ENCODE results near the gene TSPO. TPM values are rescaled to one million over a fixed set of nuclear protein-coding genes. Genes with fewer than 3 reads are reported as not detected.

TSPO gene
- polyA plus RNA-seq, 5 donors, result 23.3 to 78.6 (median 39.8) TPM

DNA sequence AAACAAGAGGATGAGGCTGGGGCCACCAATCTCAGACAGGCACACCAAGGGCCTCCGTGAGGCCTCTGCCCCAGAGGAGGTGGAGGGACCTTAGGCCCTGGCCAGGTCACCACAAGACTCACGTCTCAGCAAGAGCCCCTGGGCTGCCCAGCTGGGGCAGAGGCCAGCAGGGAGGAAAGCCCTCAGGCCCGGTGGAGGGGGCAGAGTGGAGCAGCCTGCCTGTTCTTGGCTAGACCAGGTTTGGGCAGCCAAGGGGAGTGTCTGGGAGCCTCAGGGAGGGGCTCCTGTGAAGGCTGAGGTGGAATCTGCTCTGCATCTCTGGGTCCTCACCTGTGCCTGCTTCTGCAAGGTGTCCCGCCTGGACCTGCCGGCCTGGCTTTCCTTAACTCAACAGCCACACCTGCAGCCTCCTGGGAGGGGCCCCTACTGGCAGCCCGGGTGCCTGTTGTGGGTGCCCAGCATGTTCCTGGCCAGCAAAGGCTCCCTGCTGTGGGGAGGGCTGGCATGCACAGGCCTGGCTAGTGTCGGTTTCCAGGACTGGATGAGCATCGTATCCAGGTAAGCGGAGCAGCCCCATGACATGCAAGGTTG, 23.7 kb downstream of the TSPO start:
- DNase-seq, result no peak

DNA sequence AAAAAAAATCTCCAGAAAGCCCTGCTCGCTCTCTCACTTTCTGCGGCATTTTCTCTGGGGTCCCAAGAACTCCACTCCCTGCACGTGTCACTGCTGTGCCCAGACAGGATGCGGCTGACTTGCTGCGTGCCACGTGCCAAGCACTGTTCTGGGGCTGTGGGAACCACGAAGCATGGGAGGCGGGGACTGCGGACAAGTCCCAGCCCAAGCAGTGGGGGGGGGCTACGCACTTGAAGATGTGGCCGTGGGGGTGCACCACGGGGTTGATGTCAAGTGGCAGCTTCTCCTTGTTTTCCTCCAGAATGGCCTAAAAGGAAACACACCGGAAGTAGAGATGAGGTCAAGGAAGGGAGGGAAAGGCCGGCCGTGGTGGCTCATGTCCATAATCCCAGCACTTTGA, 24.7 kb downstream of the TSPO start:
- no peak for DNase-seq

DNA sequence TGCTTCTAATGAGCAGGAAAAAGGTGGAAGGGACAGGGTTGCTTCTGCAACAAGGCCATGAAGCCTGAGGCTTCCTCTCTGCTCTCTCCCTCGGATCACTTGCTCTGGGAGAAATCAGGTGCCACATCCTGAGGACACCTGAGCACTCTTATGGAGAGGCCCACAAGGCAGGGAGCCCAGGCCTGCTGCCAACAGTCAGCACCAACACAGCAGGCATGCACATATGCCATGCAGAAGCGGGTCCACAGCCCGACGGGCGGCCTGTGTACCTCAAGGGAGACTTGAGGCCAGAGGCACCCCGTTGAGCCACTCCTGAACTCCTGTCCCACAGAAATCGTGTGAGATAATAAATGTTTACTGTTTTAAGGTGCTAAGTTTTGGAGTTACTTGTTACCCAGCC, 26.1 kb downstream of the TSPO start:
- no peak for DNase-seq

DNA sequence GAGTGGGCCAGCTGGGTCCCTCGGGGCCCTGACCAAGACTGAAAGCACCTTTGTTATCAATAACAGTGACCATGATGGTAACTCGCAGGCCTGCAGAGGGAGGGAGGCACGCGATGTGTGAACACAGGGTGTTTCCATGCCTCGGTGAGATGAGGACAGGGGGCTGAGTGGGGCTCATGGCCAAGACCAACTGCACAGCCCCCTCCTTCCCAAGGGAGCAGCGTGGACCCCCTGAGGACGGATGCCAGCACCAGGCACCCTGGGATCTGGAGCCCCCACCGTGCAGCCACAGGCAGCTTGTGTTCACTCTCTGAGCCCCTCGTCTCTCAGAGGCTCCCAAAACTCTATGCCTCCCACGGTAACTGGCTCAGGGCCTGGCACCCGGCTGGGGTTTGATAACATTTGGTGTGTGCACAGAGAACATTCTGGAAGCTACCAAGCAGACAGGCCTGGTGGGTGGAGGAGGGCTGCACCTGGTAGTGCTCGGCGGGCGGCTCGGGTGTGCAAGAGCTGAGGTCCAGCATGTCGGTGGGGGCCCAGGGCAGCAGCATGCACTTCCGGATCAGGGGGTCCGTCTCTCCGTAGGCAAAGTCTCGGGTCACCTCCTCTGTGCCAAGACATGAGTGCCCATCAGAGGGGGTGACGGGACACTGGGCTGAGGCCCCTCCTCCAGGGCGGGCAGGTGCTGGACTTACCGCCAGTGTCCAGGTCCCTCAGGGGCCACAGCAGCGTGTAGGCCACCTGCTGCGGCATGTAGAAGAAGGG, 28.0 kb downstream of the TSPO start:
- DNase-seq, result no peak

DNA sequence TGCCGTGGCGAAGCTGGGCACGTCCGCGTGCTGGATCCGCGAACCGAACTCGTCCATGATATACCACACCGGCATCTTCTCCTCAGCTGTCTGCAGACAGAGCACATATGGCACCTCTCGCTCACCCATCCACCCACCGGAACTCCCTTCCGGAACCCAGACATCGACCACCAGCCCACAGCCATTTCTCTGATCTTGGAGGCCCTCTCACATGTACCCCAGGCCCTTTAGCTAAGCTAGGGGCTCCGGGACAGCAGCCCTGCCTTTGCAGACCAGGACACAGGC, 28.5 kb downstream of the TSPO start:
- DNase-seq, result no peak

DNA sequence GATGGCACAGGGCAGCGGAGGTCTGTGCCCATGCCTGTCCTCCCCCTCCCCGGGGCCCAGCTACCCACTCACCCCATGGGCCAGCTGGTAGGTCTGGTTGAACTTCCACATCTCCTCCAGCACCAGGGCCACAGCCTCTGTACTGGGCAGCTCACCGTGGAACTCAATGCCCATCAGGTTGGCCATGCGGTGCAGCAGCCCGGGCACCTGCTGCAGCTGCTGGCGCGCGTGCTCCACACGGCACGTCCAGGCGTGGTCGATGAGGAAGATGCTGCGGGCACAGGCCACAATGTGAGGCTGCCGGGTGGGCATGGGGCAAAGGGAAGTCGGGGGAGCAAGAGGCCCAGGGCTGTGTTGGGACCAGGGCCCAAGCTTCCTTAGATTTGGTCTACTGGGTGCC, 29.3 kb downstream of the TSPO start:
- DNase-seq, result no peak

DNA sequence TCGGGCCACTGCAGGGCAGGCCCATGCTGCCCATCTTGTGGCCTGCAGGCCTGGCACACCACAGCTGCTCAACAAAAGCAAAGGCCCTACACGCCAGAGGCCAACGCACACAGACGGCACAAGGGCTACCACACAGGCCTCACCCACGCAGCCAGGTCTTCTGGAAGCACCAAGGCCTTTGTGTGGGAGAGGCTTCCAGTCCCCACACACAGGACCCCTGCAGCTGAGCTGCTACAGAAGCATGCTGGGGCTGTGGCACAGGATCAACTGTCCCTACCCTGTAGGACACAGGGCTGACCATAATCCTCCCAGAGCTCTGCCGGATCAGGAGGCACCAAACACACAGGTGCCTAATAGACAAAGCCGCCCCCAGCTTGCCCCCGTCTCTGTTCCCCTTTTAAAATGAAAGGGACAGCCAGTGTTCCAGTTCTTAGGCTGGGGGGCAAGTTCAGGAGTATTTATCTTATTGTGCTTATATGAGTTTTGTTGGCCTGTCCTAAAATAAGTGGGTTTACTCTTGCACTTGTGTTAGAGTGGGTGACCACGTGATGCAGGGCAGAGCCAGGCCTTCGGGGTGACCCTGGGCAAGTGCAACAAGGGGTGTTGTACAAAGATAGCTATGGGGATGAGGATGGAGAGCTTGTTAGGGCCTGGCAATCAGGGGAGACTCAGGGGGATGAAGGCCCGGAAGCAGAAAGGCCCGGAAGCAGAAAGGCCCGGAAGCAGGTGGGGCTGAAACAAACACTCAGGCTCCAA, 30.1 kb downstream of the TSPO start:
- no peak for DNase-seq

DNA sequence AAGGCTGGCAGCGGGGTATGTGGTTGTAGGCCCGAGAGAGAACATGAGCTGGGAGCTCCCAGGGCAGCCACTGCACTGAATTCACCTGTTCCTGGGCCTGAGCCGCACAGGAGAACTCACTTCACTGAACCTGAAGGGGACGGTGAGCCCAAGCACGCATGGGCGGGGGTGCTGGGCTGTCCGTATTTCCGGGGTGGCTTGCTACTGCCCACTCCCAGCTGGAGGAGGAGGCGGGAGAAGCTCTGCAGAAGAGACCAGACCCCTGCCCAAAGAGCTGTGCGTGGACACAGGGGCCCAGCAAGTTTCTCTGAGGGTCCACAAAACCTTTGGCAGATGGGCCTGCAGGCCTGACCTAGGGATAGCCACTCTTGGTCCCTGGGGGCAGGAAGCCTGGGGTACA, 30.8 kb downstream of the TSPO start:
- DNase-seq, result no peak

DNA sequence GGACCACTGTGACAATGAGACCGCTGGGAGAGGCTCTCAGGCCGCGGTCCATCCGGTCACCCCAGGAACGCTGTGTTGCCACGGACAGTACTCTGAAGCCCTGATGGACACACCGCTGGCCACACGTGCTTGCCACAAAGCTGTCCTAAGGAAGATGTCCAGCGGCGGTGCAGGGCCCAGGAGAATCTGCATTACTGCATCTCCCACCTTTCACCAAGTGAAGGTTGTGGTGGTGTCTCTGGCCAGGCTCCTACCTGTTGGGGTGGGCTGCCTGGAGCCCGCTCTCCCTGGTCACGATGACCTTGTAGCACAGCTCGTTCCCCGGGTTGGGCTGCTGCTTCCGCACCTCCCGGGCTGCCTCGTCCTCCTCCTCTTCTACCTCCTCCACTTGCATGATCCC, 31.4 kb downstream of the TSPO start:
- no peak for DNase-seq

DNA sequence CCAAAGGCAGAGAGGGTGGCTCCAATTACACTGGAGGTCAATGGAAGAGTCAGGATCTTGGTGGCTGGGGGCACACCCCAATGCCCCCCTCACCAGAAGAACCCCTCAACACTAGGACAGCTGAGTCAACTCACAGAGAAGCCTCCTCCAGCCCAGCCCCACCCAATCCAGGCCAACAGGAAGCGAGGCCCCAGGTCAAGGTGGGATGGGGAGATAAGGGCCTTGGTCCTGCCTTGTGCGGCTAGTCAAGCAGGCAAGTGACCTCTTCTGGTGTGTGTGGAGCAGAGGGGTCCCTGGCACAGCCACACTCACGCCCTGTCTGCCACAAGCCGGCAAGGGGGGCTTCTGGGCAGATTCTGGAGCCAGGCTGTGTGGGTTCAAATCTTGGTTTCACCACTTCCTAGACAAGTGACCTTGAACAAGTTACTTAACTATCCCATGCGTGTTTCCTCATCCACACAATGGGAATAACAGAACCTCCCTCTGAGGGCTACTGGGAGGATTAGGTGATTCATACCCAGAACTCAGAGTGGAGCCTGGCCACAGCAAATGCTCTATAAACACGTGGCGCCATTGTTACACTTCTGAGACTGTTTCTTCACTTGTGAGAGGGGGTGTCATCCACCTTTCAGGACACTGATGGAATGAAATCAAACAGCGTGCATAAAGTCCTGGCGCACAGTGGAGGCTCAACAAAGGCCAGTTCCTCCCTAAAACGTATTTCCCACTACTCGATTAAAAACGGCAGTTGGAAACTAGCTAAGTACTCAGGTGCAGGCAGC, 32.3 kb downstream of the TSPO start:
- no peak for DNase-seq

DNA sequence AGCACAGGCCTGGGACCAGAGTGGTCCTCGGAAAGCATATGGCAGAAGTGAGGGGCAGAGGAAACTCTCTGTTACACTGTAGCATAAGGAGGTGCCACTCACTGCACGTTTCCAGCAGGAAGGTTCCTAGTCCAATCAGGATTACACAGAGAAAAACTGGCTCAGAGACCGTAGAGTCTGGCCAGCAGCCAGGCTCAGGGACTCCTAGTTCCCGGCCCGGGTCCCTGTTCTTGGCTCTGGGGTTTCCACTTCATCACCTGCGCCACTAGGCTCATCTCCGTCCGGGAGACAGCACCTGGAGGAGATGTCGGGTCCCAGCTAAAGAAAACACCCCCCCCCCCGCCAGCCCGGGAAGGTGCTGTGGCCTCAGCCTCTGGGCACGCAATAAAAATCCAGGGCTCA, 34.5 kb downstream of the TSPO start:
- peak in 1 of 2 donors; percentile 33 for DNase-seq

DNA sequence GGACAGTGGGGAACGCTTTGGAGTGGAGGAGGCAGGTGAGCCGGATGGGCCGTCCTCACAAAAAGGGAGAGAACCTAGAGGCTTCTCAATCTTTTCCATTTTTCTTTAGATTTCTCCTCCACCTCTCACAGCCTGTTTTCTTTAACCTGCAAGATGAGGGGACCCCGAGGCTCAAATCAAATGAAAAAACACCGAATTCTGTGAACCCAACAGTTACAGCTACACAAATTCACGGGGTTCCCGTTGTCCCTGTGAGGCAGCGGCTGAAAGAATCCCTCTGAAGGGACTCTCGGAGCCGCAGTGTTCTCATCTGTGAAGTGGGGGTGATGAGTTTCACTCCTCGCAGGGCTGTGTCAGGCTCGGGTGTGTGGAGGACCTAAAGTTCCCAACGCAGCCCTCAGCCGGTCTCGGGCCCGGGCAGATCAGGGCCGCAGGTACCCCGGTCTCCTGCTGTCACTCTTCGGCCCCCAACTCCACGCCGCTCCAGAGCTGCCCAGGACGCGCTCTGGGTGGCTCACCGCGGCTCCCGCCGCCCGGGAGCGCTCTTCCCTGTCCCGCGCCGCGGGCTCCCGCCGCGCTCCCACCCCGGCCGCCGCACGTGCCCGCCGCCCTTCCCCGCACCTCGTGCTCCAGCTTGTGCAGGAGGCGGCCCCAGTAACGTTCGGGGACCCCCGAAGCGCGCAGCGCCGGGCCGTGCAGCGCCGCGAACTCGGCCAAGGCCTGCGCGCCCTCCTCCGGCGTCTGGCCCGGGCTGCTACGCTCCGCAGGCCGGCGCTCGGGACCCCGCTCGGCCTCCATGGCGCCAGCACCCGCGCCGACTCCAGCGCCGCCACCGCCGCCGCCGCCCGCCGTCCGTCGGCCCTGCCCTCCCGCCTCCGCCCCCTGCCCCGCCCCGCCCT, 35.2 kb downstream of the TSPO start, which contains the start of gene TTLL12:
TTLL12 (minus strand) TSS at position 863 of the 899 bp plus-strand sequence; CDS start at position 798, 65 bp downstream.
- DNase-seq, result peak; percentile 45 to 52

DNA sequence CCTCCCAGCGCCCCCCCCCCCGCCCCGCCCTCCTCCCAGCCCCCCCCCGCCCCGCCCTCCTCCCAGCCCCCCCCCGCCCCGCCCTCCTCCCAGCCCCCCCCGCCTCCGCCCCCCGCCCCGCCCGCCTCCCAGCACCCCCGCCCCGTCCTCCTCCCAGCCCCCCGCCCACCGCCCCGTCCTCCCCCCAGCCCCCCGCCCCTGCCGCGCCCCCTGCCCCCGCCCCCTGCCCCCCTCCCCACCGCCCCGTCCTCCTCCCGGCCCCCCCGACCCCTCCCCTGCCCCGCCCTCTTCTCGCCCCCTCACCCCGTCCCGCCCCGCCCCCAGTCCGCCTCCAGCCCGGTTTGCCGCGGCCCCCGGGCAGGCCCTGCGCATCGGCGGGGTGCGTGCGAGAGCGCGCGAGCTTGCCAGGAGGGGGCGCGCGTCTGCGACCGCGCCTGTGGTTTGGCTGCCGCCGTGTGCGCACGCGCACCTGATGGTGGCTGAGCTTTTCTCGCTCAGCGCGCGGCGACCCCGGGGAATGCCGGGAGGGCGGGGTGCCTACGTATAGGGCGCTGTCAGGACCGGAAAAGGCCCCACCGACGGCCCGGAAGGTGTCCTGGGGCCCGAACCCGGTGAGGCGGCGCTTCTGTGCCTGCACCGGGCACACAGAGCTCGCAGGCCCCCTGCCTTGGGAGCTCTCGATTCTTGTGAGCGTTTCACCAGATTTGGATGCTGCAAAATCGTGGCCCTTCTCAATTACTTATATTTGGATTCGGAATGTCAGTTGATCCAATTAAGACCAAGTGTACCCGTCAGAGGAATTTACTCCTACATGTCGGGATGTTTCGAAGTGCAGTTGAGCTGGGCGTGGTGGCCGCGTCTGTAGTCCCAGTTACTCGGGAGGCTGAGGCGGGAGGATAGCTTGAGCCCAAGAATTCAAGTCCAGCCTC, 36.1 kb downstream of the TSPO start:
- peak; percentile 97 to 98 for DNase-seq

DNA sequence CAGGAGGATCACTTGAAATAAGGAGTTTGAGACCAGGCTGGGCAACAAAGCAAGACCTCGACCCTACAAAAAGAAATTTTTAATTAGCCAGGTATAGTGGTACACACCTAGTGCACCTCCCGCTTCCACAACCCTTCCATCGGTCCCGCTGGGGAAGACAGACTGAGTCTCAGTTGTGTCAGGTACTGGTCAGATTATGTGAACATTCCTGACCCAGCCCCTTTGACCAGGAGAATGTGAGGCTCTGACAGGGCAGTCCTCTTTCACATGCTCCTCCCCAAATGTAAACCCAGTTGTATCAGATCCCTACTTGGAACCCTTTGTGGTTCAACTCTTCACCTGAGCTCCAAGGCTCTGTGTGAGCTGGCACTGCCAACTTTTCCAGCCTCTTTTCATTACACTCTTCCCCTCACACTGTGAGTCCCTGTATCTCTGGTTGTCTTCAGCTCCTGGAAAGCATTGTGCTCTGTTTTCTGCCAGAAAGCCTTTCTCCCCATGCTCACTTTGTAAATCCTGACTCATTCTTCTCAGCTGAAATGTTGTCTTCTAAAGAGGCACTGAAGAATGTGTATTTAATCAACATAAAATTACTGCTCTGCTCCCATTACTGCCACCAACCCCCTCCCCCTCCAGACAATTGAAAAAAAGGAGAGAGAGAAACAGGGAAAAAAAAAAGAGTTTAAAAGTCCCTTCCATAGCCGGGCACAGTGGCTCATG, 37.6 kb downstream of the TSPO start:
- no peak for DNase-seq

DNA sequence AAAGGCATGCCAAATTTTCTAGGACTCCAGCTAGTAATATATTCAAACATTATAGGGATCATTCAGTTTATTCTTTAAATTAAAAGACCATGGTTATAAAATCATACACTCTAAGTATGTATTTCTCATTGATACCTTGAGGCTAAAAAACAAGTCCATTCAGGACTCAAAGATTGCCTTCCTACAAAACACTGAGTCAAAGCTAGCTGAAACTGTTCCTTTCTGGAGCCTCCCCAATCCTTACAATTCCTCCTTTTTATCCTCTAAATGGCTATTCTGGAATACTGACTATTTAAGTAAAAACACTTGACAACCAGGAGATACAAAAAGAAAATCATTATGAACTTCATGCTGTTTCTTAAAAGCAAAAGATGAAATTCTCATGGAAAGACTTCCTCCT, 40.5 kb downstream of the TSPO start:
- DNase-seq, result no peak

DNA sequence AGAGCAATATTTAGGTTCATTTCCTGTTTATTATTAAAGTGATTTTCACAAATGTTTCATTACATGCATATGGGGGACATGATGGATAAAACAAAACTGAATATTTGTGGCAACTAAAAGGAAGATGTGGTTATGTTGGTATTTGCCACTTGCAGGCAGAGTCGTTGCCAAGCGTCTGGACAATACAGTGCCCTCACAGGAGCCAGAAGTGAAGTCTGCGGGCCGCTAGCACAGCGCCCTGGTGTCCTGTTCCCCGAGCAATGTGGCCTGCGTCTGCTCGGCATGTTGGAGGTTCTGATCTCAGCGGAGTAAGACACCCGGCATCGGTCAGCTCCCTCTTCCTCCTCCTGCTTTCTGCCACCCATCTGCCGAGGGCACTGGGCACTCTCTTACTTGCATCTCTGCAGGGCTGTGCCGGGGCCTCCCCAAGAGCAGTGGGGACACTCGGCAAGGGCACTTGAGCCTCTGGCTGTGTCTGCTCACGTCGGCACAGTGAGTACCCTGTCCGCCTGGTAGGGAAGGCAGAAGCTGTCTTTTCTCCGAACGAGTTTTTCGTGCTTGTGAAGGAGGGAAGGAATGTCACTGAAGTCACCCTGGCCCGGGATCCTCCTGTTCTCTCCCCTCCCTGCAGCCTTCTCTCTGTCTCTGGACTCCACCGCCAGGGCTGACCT, 46.0 kb downstream of the TSPO start:
- no peak for DNase-seq

DNA sequence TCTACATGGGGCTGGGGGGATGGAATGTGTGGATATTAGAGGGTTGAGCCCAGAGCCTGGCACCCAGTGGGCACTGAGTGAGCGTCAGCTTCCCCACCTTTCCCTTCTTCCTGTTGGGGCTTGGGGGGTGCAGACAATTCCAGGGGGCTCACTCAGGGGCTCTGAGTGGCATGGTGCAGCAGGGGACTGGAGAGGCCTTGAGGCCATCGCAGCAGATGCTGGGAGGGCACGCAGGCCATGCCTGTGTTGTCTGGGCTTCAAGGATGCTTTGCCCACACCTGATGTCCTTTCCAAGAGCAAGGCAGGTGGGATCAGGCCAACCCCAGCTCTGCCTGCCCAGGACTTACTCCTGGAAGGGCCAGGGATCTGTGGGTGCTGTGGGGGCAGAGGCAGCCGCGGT, 46.8 kb downstream of the TSPO start:
- DNase-seq, result no peak

DNA sequence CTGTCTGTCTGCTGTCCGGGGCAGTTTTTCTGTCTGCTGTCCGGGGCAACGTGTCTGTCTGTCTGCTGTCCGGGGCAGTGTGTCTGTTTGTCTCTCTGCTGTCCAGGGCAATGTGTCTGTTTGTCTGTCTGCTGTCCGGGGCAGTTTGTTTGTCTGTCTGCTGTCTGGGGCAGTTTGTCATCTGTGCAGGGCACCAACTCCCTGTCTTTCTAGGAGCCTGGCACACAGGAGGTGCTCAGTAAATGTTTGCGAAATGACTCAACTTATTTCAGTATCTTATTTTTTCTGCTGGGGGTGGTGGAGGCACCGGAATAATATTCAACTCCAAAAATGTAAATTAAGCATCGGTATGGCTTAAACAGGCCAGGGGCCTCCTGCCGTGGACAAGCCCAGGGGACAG, 47.6 kb downstream of the TSPO start:
- DNase-seq, result no peak

DNA sequence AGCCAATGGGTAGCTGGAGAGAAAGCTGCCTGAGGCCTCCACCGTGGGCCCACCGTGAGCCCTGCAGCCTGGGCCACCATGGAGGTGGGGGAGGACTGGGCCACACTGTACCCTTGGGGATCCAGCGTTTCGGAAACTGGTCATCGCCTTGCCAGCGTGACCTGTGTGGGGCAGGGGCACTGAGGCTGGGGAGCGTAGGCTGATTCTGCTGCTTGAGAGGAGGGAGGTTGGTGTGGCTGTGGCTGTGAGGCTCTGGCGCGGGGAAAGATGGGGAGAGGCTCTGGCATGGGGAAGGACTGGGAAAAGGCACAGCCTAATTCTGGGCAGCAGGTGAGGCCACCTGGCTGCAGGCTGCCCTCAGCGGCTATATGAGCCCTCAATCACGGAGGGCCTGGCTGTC, 48.2 kb downstream of the TSPO start:
- no peak for DNase-seq
